NCI-H226 (cell line): ENCODE results near the gene AP1G2.
"Not testable (repeated sequence)": the region's sequence is repeated elsewhere in the genome, so short reads cannot be mapped to it uniquely, and the experiment has no call there.

ENCODE experiments used
- DNase-seq: peaks from one replicate; pipeline ENCODE4 v3.0.0-alpha.2; 2015

The AP1G2 gene

GRCh38 chr14:23567186-23568020 is at the start of gene AP1G2:
TSS of gene AP1G2 (minus strand) at chr14:23567791. CDS start at chr14:23567314, 477 bp downstream.
- peak; percentile 89 for DNase-seq

GRCh38 chr14:23615856-23616255 is 48.3 kb upstream of the AP1G2 start:
- DNase-seq: no peak

- no peak for DNase-seq
Observed at GRCh38 chr14:23614395-23614828, 46.8 kb upstream of the AP1G2 start.

- DNase-seq: no peak
Observed at GRCh38 chr14:23613242-23614070, 45.9 kb upstream of the AP1G2 start.

- no peak for DNase-seq
Observed at GRCh38 chr14:23612802-23613201, 45.2 kb upstream of the AP1G2 start.

GRCh38 chr14:23612354-23612732 is 44.8 kb upstream of the AP1G2 start:
- no peak for DNase-seq

GRCh38 chr14:23610815-23611289 is 43.3 kb upstream of the AP1G2 start:
- no peak for DNase-seq

- no peak for DNase-seq
Observed at GRCh38 chr14:23610090-23610814, 42.7 kb upstream of the AP1G2 start.

GRCh38 chr14:23609411-23610089 is 42.0 kb upstream of the AP1G2 start:
- not testable (repeated sequence) for DNase-seq

GRCh38 chr14:23609001-23609400 is 41.4 kb upstream of the AP1G2 start:
- no peak for DNase-seq

GRCh38 chr14:23608454-23608853 is 40.9 kb upstream of the AP1G2 start:
- DNase-seq: no peak

- no peak for DNase-seq
Observed at GRCh38 chr14:23605931-23606585, 38.5 kb upstream of the AP1G2 start.

GRCh38 chr14:23604675-23605170 is 37.1 kb upstream of the AP1G2 start:
- no peak for DNase-seq

GRCh38 chr14:23604148-23604547 is 36.6 kb upstream of the AP1G2 start:
- DNase-seq: no peak

GRCh38 chr14:23603103-23603502 is 35.5 kb upstream of the AP1G2 start:
- no peak for DNase-seq

GRCh38 chr14:23602181-23603095 is 34.8 kb upstream of the AP1G2 start:
- DNase-seq: no peak

- no peak for DNase-seq
Observed at GRCh38 chr14:23601845-23602180, 34.2 kb upstream of the AP1G2 start.

GRCh38 chr14:23601424-23601823 is 33.8 kb upstream of the AP1G2 start:
- no peak for DNase-seq

- DNase-seq: no peak
Observed at GRCh38 chr14:23600806-23601205, 33.2 kb upstream of the AP1G2 start.

GRCh38 chr14:23600322-23600707 is 32.7 kb upstream of the AP1G2 start:
- DNase-seq: no peak

GRCh38 chr14:23594191-23594590 is 26.6 kb upstream of the AP1G2 start:
- DNase-seq: not testable (repeated sequence)
